Stimulated activated CD8-positive, alpha-beta memory T cell treated with anti-CD3 and anti-CD28 coated beads, Interleukin-12 subunit alpha, Interleukin-12 subunit beta, amount 100 ng/mL, for 4 hours (primary cell): ENCODE results near the gene UBE2Q2.

ENCODE experiments used
- DNase-seq: peaks from one replicate; pipeline ENCODE4 v3.0.0-alpha.2; 2020; ENCODE audit warnings: low read depth

The UBE2Q2 gene

DNA sequence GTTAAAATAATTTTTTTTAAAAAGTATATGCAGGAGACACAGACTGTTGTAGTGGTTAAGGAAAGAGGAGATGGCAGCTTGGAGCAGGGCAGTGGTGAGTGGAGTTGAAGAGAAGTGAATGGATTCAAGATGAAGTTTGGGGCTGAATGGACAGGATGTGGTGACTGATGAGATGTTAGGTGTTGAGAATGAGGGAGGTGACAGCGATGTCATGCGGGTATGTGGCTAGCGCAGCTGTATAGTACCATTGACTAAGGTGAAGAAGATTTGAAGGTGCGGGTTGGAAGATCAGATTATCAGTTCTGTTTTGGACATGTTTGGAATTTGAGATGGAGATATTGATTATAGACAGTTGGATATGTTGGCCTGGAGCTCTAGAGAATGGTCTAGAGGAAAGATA, 80.5 kb downstream of the UBE2Q2 start:
- DNase-seq = no peak

DNA sequence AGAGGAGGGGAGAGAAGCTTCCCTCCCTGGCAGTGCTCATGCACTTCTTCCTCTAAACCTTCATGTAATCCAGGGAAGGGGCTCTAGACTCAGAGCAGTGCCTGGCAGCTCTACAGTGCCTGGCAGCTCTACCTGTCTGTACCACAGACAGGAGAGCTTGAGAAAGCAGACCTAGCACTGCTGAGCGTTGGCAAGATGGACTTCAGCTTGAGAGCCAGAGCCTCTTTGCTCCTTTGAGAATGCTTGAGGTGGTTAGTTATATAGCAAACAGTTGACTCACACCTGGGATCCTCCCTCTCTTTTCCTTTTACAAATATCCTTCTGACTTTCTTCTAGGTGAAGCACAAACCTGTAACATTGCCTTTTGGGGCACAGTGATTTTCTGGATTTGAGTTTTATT, 81.3 kb downstream of the UBE2Q2 start:
- no peak for DNase-seq

DNA sequence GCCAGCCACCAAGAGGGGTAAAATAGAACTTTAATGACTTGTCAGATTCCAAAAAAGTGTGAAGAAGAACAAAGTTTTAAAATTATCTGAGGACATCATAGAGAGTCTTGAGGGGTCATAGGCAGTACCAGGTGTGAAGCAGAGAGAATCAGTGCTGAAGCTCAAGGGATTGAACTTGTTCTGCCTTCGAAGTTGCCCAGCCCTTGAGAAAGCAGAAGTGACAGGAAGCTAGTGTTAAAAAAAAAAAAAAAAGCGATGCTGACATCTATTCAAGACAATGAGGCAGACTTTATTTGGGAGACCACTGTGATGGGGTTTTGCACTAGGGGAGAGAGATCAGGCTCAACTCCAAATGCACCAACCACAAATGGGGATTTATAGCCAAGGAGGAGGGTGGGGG, 82.2 kb downstream of the UBE2Q2 start:
- no peak for DNase-seq

DNA sequence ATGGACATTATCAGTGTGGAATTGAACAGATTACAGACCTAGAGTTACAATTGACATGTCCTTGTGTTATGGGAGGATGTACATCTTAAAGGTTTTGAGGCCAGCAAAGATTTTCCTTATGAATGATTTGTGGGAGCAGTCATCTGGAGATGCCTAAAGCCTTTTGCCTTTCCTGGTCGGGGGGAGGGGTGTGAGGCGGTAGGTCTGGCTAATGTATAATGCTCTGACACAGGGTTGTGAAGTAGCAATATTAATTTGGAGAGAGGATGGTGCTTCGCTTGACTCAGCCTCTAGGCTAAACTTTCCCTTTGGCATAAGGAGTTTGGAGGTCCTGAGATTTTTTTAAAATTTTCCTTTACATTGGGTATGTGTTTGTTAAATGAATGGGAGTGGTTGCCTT, 83.7 kb downstream of the UBE2Q2 start:
- DNase-seq = no peak

DNA sequence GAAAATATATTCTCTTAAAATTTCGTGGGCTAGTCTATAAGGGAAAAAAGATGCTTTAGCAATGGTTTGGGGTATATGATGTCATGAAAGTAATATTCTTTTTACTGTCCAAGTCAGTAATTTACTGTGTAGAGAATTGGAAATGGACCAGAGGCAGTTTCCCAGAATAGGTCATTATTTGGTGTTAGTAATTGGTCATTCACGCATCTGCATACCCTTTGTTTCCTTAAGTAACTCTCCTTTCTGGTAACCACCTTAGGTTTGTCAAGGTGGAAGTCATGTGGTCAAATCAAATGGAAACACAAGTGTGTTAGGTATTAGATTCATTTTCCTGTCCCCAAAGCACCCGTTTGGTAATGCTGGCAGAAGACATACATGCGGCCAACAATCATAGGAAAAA, 84.4 kb downstream of the UBE2Q2 start:
- no peak for DNase-seq

DNA sequence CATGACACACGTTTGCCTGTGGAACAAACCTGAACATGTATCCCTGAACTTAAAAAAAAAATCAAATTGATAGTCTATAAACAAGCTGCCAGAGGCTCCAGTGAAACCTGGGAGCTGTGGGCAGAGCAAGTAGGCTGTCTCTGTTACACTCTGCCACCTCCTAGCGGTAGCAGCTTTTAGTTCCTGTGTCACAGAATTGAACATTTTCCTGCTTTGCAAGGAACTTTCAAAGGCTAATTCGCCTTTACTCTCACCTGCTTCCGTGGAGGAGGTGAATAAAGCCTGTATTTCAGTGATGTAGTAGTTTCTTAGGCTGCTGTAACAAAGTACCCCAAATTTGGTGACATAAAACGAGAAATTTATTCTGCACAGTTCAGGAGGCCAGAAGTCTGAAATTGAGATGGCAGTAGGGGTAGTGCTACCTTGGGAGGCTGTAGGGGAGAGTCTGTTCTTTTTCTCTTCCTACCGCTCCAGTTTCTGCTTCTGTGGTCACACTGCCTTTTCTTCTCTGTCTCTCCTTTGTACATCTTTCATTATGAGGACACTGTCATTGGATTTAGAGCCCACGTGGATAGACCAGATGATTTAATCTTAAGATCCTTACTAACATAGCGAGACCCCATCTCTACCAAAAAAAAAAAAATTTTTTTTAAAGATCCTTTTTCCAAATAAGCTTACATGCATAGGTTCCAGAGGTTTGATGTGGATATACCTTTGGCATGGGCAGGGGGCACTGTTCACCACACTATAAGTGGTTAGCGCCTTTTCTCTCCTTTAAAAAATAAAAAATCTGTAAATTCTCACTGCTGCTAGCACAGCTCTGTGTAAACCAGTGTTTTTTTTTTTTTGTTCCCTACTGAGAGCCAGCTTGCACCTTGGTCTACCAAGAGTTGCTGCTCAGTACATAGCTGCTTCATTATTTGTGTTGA, 85.7 kb downstream of the UBE2Q2 start:
- DNase-seq = no peak

DNA sequence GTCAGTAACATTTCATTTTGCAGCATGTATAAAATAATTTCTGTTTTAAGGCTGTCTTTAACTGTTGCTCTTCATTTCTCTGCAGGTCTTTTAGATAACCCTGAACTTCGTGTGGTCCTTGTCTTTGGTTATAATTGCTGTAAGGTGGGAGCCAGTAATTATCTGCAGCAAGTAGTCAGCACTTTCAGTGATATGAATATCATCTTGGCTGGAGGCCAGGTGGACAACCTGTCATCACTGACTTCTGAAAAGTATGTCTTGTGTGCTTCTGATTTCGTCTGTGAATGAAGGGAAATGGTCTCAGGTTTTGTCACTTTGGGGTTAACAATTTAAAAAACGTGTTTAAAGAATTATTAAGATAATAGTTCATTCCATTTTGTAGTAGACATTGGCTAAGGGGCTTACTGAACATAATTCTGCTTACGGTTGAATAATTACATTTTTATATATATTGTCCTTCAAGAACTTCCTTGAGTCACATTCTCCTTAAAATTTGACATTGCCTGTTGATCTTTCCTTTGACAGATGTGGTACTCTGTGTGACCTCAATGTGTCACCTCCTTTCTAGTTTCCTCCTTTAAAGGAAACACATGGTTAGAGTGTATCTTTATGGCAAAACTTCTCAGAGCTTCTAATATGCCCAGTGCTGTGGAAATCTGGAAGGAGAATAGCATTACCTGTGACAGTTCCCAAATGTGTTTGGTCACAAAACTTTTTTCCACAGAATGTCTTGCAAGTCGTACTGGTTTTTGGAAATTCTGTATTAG, 86.7 kb downstream of the UBE2Q2 start:
- no peak for DNase-seq

DNA sequence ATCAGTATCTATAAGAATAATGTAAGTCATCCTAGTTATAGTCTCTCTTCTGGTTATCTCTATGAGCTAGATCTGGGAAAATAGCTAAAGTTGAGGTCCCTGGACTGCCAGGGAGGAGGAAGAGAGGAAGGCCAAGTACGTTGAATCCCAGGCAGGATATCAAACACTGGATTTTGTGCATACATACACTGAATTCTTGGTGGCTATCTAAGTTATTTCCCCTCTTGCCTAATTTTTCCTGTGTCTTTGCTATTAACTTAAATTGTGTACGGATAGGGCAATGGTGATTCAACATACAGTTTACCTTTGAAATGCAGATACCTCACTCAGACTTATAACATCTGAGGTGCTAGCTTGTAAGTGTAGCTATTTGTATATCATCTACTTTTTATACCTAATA, 87.6 kb downstream of the UBE2Q2 start:
- DNase-seq = no peak

DNA sequence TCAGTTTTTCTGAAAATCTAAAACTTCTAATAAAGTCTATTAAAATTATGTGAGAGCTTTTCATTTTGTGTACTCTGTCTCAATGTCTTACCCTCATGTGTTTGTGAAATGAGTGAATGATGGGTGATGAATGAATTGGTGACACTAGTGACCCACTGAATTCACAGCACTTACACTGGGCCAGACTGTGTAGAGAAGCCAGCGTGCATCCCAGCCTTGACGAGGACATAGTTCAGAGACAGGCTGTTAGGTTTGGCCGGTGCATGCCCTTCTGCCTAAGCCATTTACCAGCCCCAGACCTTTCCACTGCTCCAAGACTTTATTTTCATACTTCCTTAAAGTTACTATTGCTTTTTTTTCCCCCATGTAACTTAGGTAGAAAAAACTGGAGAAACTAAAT, 99.2 kb downstream of the UBE2Q2 start:
- no peak for DNase-seq

DNA sequence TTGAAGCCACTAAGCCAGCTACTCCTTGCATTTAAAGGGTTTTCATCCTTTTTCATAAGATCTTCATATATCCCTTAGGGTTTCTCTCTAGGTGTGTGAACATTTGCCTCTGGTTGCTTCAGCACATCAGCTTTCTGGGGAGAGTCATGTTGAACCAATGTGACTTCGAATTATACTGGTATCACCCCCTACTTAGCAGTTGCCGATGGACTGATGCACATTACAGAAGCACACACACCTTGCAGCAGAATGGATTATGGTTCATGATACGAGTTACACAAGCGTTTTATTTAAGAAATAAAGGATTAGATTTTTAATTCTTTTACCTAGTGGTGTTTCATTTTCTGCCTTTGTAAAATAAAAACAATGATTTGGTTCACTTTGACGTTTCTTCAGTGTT, 100.0 kb downstream of the UBE2Q2 start:
- no peak for DNase-seq

DNA sequence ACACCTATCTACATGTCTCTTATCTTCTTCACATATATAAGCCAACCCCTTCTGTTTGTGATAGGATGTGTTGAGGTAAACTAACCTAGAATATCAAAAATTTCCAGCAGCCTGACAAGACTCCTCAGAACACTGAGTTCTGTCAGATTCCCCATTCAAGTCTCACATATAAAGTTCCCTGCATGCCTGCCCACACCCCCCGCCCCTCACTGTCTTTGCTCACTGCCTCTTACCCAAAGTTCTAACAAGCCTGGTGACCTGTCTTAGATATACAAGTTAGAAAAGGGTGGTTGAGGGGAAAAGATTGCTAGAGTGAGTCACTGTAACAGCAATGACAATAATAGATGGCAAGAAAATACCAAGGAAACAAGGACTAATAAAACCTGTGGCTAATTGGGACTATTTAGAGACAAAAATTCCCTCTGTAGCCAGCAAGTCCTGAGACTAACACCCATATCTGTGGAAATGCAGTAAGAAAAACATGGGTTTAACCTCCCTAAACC, 100.5 kb downstream of the UBE2Q2 start:
- no peak for DNase-seq

DNA sequence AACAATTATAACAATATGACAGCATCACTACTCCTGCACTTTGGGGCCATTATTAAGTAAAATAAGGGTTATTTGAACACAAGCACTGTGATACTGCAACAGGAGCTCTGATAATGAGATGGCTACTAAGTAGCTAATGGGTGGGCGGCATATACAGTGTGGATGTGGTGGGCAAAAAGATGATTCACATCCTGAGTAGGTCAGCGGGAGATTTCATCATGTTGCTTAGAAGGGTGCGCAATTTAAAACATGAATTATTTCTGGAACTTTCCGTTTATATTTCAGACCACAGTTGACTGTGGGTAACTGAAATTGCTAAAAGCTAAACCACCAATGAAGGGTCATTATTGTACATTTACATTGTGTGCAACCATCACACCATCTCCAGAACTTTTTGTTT, 102.7 kb downstream of the UBE2Q2 start:
- DNase-seq = no peak

DNA sequence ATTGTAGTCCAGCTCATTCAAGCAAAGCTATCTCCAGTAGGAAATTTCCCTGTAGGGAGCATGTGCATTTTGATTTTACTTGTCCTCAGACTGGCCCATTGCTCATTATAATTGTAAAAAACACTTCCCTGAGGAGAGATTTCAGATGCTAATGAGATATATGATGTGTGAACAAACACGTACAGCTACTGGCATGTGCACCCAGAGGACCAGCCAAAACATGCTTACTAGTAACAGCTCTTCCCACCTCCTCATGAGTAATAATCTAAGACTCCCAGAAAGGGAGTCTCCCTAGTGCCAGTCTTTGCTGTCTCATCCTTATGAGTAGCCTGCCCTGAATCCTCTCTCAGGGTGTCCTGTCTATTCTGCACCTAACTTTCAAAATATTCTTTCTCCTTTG, 103.8 kb downstream of the UBE2Q2 start:
- DNase-seq = no peak

DNA sequence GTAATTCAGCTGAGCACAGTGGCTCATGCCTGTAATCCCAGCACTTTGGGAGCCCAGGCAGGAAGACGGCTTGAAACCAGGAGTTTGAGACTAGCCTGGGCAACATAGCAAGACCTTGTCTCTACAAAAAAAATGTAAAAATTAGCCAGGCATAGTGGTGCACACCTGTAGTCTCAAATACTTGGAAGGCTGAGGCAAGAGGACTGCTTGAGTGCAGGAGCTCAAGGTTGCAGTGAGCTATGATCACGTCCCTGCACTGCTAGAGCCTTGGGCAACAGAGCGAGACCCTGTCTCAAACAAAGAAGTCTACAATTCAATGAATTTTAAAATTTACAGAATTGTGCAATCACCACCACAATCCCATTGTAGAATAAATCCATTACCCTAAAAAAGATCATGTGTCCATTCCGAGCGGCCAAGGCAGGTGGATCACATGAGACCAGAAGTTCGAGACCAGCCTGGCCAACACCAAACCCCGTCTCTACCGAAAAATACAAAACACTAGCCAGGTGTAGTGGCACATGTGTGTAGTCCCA, 105.6 kb downstream of the UBE2Q2 start:
- DNase-seq = no peak
